ENCODE data around the gene TESPA1. TPM values are rescaled to one million over a fixed set of nuclear protein-coding genes. Genes with fewer than 3 reads are reported as not detected.

Gene TESPA1
- total RNA-seq, 2 donors from 2014 or later, result 51.1 to 91.7 TPM

DNA sequence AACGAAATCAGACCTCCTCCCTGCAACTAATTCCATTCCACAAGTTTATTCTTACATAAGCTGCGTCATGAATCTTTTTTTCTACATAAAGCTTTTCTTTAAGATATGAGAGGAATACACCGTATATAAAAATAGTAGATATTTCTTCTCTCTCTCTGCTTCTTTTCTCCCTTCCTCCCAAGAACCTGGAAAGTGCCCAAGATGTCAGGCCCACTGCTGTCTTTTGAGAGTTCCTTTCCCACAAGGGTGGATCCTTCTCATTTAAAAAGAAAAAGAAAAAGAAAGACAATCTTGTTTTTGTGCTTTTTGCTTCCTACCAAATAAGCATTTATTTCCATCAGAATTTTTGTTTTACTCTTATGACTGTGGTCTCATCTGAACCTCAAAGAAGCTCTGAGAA lies 11.0 kb downstream of the TESPA1 start:
- ATAC-seq (replicated peaks), result no peak
- H3K36me3 Mint-ChIP-seq (ENCODE audit: low read depth), result peaks cover 94% of the 10 kb centered on the region
- H3K27ac Mint-ChIP-seq, result peak overlapping the region; percentile 64
- H3K4me1 Mint-ChIP-seq, result peaks cover 56% of the 10 kb centered on the region
- no peaks in the 10 kb centered on the region for H3K27me3 Mint-ChIP-seq
- no peaks in the 10 kb centered on the region for H3K9me3 Mint-ChIP-seq
- peak overlapping the region; percentile 94 for H3K4me3 Mint-ChIP-seq

DNA sequence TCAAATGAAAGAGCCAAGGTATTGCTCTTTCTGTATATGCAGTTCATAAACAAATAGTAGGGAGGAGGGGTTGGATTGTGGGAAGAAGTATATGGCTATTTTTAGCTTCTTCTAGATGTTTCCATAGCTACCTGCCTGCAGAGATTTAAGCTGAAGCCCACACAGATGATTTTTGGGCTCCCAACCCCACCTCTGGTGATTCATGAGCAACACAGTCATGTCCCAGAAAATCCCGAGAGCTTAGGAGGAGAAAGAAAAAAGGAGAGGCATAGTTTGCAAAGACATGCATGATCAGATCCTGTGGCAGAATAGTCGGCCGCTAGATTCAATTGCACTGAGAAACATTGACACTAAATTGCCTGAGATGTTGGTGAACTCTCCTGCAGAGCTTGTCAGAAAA lies 13.8 kb downstream of the TESPA1 start:
- Mint-ChIP-seq H3K9me3 (no peaks in the 10 kb centered on the region), H3K4me3 (peak overlapping the region; percentile 19), H3K36me3 (ENCODE audit: low read depth) (peaks cover 94% of the 10 kb centered on the region), H3K27ac (peak overlapping the region; percentile 53), H3K4me1 (peaks cover 51% of the 10 kb centered on the region), H3K27me3 (no peaks in the 10 kb centered on the region)
- no peak for ATAC-seq (replicated peaks)

DNA sequence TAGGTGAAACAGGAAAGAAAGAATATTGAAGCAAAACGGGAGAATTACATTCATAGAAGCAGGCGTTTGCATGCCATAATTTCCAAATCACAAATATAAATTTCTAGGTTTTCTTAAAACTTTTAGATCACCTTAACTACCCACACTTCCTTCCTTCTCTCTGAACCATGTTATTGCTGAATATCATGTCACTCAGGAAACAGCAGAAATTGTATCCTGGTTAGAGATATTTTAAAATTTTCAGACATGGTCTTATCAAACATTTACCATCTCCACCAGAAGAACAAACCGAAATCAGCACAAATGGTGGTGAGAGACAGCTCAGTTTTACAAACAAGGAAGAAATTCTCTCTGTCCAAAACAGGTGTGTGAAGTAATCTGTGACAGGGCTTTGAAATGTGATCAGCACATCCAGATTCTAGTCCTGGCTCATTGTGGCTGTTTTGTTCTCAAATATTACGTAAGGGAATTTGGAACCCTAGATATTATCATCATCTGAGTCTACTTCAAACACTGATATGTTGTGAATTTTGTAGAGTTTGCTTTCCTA lies 16.3 kb downstream of the TESPA1 start:
- Mint-ChIP-seq H3K27ac (peak overlapping the region; percentile 82), H3K9me3 (no peaks in the 10 kb centered on the region), H3K27me3 (no peaks in the 10 kb centered on the region), H3K36me3 (ENCODE audit: low read depth) (peaks cover 94% of the 10 kb centered on the region), H3K4me1 (peaks cover 42% of the 10 kb centered on the region), H3K4me3 (peak overlapping the region; percentile 57)
- no peak for ATAC-seq (replicated peaks)

GRCh38 chr12:54967461-54967860 lies 17.1 kb downstream of the TESPA1 start:
- H3K27ac Mint-ChIP-seq, result peak overlapping the region; percentile 82
- H3K27me3 Mint-ChIP-seq, result no peaks in the 10 kb centered on the region
- peak; percentile 54 for ATAC-seq (replicated peaks)
- peaks cover 46% of the 10 kb centered on the region for H3K4me1 Mint-ChIP-seq
- peak overlapping the region; percentile 57 for H3K4me3 Mint-ChIP-seq
- H3K9me3 Mint-ChIP-seq, result no peaks in the 10 kb centered on the region
- peaks cover 94% of the 10 kb centered on the region for H3K36me3 Mint-ChIP-seq (ENCODE audit: low read depth)

- Mint-ChIP-seq H3K27ac (peak overlapping the region; percentile 26), H3K4me1 (peaks cover 63% of the 10 kb centered on the region), H3K9me3 (no peaks in the 10 kb centered on the region), H3K27me3 (no peaks in the 10 kb centered on the region), H3K36me3 (ENCODE audit: low read depth) (peaks cover 100% of the 10 kb centered on the region), H3K4me3 (peak overlapping the region; percentile 67)
- no peak for ATAC-seq (replicated peaks)
Measured at GRCh38 chr12:54961190-54961589, 23.4 kb downstream of the TESPA1 start.

GRCh38 chr12:54959291-54960018 lies 25.1 kb downstream of the TESPA1 start:
- H3K4me1 Mint-ChIP-seq, result peaks cover 77% of the 10 kb centered on the region
- ATAC-seq (replicated peaks), result peak; percentile 89
- H3K9me3 Mint-ChIP-seq, result no peaks in the 10 kb centered on the region
- peaks cover 100% of the 10 kb centered on the region for H3K36me3 Mint-ChIP-seq (ENCODE audit: low read depth)
- H3K4me3 Mint-ChIP-seq, result peak overlapping the region; percentile 67
- no peaks in the 10 kb centered on the region for H3K27me3 Mint-ChIP-seq
- peak overlapping the region; percentile 83 for H3K27ac Mint-ChIP-seq

DNA sequence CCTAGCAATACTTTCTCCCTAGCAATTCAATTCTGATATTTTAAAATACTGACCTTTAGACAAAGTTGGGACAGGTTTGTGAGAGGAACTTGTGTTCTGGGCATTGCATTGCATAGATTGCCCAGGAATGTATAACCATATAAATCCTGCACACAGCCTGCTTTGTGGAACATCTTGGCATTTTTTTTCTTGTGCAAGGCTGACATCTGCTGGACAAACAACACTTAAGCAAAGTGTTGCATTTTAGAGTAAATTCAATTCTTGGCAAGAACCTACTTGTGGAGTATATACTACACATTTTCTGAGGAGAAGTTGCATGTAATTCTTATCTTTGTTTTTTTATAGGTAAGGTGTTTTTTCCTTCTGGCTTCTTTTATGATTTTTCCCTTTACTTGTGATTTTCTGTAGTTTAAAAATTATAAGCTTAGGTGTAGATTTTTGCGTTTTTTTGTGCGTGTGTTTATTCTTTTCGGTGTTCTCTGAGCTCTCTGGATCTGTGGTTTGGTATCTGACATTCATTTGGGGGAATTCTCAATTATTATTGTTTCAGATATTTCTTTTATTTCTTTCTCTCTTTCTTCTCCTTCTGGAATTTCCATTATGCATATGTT lies 26.4 kb downstream of the TESPA1 start:
- Mint-ChIP-seq H3K36me3 (ENCODE audit: low read depth) (peaks cover 100% of the 10 kb centered on the region), H3K27me3 (no peaks in the 10 kb centered on the region), H3K4me1 (peaks cover 78% of the 10 kb centered on the region), H3K27ac (peak overlapping the region; percentile 83), H3K9me3 (no peaks in the 10 kb centered on the region), H3K4me3 (peak overlapping the region; percentile 67)
- ATAC-seq (replicated peaks), result no peak

DNA sequence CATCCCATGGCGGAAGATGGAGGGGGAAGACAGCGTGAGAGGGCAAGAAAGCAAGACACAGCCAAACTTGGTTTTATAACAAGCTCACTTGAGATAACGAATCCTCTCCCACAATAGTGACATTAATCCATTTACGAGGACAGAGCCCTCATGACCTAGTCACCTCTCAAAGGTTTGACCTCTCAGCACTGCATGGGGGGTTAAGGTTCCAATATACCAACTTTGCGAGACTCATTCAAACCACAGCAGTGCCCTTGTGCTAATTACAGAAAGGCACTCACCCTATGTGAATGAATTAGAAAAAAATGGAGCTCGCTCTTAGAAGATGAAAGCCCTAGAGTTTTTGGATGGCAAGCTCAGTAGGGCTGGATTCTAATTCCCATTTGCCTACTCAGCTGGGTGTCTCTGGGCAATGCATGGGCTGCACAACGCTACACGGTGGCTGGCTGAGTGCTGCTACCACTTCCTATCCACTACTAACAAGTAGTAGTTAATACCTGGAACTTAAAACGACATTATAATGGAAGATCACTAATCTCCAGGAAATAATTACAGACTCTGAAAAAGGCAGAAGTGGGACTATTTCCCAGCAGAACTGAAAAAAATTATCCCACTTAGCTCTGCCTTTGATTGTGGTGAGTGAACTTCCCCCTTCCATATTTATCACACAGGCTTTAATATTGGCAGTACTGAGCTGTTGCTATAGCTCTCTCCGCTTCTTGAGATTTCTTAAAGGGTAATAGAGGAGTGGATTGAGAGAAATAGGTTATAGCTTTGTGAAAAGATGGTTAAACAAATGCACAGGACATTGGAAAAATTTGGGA lies 27.5 kb downstream of the TESPA1 start:
- H3K9me3 Mint-ChIP-seq, result no peaks in the 10 kb centered on the region
- peak overlapping the region; percentile 67 for H3K4me3 Mint-ChIP-seq
- peaks cover 70% of the 10 kb centered on the region for H3K4me1 Mint-ChIP-seq
- peak overlapping the region; percentile 88 for H3K27ac Mint-ChIP-seq
- no peak for ATAC-seq (replicated peaks)
- no peaks in the 10 kb centered on the region for H3K27me3 Mint-ChIP-seq
- H3K36me3 Mint-ChIP-seq (ENCODE audit: low read depth), result peaks cover 100% of the 10 kb centered on the region

GRCh38 chr12:54956322-54956721 lies 28.2 kb downstream of the TESPA1 start:
- peak overlapping the region; percentile 67 for H3K4me3 Mint-ChIP-seq
- peaks cover 100% of the 10 kb centered on the region for H3K36me3 Mint-ChIP-seq (ENCODE audit: low read depth)
- no peaks in the 10 kb centered on the region for H3K27me3 Mint-ChIP-seq
- no peaks in the 10 kb centered on the region for H3K9me3 Mint-ChIP-seq
- H3K27ac Mint-ChIP-seq, result peak overlapping the region; percentile 88
- H3K4me1 Mint-ChIP-seq, result peaks cover 65% of the 10 kb centered on the region
- ATAC-seq (replicated peaks), result no peak

DNA sequence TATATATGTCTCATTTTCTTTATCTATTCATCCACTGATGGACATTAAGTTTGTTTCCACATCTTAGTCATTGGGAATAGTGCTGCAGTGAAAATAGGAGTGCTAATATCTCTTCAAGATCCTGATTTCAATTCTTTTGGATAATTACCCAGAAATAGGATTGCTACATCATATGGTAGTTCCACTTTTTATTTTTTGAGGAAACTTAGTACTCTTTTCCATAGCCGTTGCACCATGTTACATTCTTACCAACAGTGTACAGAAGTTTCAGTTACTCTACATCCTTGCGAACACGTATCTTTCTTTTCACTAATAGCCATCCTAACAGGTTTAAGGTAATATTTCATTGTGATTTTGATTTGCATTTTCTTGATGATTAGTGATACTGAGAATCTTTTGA lies 29.8 kb downstream of the TESPA1 start:
- H3K4me3 Mint-ChIP-seq, result peak overlapping the region; percentile 67
- no peak overlapping the region for H3K27ac Mint-ChIP-seq
- ATAC-seq (replicated peaks), result no peak
- H3K27me3 Mint-ChIP-seq, result no peaks in the 10 kb centered on the region
- no peaks in the 10 kb centered on the region for H3K9me3 Mint-ChIP-seq
- H3K4me1 Mint-ChIP-seq, result peaks cover 61% of the 10 kb centered on the region
- peaks cover 100% of the 10 kb centered on the region for H3K36me3 Mint-ChIP-seq (ENCODE audit: low read depth)

DNA sequence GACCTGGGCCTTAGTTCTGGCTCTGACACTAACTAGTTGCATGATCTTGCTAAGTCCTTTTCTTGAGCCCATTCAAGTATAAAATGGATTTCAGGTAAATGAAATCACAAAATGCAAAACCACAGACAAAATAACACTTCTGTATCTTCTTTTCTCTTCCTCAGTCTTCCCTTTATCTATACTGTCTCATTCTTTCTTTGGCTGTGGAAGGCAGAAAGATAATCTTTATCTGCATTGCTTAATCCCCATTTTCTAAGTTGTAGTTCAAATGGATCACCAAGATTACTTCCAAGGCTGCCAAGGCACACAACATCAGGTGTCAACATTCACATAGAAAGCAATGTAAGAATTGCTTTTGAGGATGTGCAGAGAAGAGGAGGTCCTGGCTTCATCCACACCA lies 30.3 kb downstream of the TESPA1 start:
- H3K36me3 Mint-ChIP-seq (ENCODE audit: low read depth), result peaks cover 100% of the 10 kb centered on the region
- no peak overlapping the region for H3K4me3 Mint-ChIP-seq
- H3K4me1 Mint-ChIP-seq, result peaks cover 55% of the 10 kb centered on the region
- ATAC-seq (replicated peaks), result no peak
- H3K9me3 Mint-ChIP-seq, result no peaks in the 10 kb centered on the region
- no peaks in the 10 kb centered on the region for H3K27me3 Mint-ChIP-seq
- H3K27ac Mint-ChIP-seq, result peak overlapping the region; percentile 16

- H3K9me3 Mint-ChIP-seq, result no peaks in the 10 kb centered on the region
- peaks cover 20% of the 10 kb centered on the region for H3K4me1 Mint-ChIP-seq
- no peak overlapping the region for H3K4me3 Mint-ChIP-seq
- no peak overlapping the region for H3K27ac Mint-ChIP-seq
- no peaks in the 10 kb centered on the region for H3K27me3 Mint-ChIP-seq
- H3K36me3 Mint-ChIP-seq (ENCODE audit: low read depth), result peaks cover 87% of the 10 kb centered on the region
- no peak for ATAC-seq (replicated peaks)
Measured at GRCh38 chr12:54950071-54950727, 34.4 kb downstream of the TESPA1 start.

DNA sequence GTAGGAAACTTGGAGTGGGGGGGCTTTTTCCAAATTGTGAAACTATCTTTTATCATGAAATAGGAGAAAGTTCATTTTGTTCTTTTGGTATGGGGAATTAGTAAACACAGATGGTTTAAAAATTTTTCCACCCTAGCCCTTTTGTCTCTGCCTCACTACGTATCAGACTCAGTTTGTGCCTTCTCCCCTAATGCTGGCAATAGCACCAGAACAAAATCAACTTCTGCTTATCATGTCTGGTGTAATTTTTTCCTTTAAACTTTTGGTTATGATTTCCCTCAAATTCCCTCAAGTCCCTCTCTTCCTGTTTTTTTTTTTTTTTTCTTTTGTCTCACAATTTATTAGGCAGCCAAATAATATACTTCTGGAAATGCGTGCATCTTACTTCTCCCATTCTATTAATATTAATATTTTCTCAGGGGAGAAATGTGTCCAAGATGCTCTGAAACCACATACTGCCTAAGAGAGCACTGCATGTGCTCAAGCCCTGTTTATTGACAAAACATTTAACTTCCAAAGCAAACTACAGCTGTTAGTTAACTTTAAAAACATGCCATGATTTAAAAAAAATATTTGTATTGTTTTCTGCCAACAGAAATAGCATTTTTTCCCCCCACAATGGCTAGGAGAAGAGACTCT lies 35.4 kb downstream of the TESPA1 start:
- Mint-ChIP-seq H3K27me3 (no peaks in the 10 kb centered on the region), H3K4me3 (no peak overlapping the region), H3K27ac (no peak overlapping the region), H3K9me3 (no peaks in the 10 kb centered on the region), H3K36me3 (ENCODE audit: low read depth) (peaks cover 77% of the 10 kb centered on the region), H3K4me1 (peaks cover 12% of the 10 kb centered on the region)
- no peak for ATAC-seq (replicated peaks)

DNA sequence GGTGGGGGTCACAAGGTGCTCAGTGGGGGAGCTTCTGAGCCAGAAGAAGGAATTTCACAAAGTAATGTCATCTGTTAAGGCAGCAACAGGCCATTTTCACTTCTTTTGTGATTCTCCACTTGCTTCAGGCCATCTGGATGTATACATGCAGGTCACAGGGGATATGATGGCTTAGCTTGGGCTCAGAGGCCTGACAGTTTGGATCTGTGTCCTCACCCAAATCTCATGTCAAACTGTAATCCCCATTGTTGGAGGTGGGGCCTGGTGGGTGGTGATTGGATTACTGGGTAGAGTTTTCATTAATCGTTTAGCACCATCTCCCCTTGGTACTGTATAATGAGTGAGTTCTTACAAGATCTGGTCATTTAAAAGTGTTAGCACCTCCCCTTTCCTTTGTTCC lies 36.4 kb downstream of the TESPA1 start:
- H3K4me1 Mint-ChIP-seq, result peaks cover 8% of the 10 kb centered on the region
- no peaks in the 10 kb centered on the region for H3K27me3 Mint-ChIP-seq
- no peak for ATAC-seq (replicated peaks)
- H3K27ac Mint-ChIP-seq, result no peak overlapping the region
- no peak overlapping the region for H3K4me3 Mint-ChIP-seq
- no peaks in the 10 kb centered on the region for H3K9me3 Mint-ChIP-seq
- H3K36me3 Mint-ChIP-seq (ENCODE audit: low read depth), result peaks cover 67% of the 10 kb centered on the region
